NOMO-1 treated with dmso at 0.1 percent for 144 hours (cell line): ENCODE data around the gene ITGB7.
"Not testable (repeated sequence)": the region's sequence is repeated elsewhere in the genome, so short reads cannot be mapped to it uniquely, and the experiment has no call there.

Experiments
- DNase-seq: peaks from one replicate; lab custom pipeline; 2025; ENCODE audit not compliant: unreplicated experiment; lab: John Stamatoyannopoulos, UW

Gene ITGB7

GRCh38 chr12:53218551-53219291, 11.7 kb upstream of the ITGB7 start:
- no peak for DNase-seq

GRCh38 chr12:53217931-53218307, 10.9 kb upstream of the ITGB7 start:
- DNase-seq = no peak

- DNase-seq = peak; percentile 57
Measured at GRCh38 chr12:53217051-53217930, 10.2 kb upstream of the ITGB7 start.

GRCh38 chr12:53215497-53215896, 8.4 kb upstream of the ITGB7 start:
- DNase-seq = no peak

- DNase-seq = no peak
Measured at GRCh38 chr12:53214687-53215455, 7.8 kb upstream of the ITGB7 start.

- no peak for DNase-seq
Measured at GRCh38 chr12:53214221-53214620, 7.2 kb upstream of the ITGB7 start.

GRCh38 chr12:53213348-53213747, 6.3 kb upstream of the ITGB7 start:
- DNase-seq = peak; percentile 47

- DNase-seq = no peak
Measured at GRCh38 chr12:53212931-53213330, 5.9 kb upstream of the ITGB7 start.

- DNase-seq = no peak
Measured at GRCh38 chr12:53211476-53212381, 4.7 kb upstream of the ITGB7 start.

DNA sequence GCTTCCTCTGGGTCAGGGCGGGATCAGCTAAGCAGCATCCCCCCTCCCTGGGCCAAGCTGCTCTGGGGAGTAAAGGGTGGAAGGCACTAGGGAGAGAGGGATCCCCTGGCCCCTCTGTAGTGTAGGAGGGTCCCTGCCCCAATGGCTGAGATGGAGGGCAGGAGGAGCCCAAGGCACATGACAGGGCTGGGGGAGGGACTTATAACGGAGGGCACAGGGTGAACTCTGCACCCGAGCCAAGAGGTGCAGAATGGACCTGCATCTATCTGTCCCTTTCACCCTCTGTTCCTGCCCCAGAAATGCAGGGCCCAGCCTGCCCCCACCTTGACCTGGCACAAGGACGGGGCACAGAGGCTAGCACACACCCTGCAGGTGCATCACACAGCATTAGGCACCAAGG, 3.8 kb upstream of the ITGB7 start:
- DNase-seq = no peak

DNA sequence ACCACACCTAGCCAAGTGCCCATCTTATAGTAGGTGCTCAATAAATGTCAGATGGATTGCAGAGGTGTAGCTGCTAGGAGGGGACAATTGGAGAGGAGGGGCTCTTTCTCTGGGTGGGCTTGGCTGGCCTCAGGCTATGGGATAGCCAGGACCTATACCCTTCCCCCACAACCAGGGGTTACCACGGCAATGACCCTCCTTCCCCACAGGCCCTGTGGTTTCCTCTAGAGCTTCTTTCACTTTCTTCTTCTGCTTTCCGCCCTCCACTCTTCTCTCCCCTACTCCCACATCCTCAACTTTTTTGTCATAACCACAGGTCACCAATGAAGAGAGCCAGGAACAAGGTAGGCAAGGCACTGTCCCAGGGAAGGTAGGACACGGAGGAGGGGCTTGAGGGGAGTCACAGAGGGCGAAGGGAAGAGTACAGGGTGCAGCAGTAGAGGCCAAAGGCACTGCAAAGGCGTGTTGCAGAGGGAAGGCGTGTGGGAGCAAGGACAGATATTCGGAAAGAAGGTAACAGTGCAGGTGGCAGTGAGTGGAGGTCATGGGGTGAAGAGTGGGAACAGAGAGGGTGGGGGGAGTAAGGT, 1.9 kb upstream of the ITGB7 start:
- peak; percentile 84 for DNase-seq

DNA sequence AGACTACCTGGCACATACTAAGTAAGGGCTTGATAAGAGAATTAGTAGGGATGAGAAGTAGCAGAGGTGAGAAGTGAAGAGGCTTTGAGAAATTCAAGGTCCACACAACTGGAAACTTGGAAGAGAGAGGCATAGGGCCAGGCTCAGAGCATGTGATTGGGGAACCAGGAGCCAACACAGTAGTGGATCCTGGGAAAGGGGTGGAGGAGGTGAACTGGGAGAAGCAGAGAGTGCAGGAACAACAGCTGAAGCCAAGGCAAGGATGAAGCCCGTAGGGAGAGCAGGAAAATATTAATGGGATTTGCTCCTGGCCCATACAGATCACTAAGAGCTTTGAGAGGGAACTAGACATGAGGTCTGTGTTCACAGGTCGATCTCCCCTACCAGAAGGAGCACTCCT, 1.4 kb upstream of the ITGB7 start:
- no peak for DNase-seq

DNA sequence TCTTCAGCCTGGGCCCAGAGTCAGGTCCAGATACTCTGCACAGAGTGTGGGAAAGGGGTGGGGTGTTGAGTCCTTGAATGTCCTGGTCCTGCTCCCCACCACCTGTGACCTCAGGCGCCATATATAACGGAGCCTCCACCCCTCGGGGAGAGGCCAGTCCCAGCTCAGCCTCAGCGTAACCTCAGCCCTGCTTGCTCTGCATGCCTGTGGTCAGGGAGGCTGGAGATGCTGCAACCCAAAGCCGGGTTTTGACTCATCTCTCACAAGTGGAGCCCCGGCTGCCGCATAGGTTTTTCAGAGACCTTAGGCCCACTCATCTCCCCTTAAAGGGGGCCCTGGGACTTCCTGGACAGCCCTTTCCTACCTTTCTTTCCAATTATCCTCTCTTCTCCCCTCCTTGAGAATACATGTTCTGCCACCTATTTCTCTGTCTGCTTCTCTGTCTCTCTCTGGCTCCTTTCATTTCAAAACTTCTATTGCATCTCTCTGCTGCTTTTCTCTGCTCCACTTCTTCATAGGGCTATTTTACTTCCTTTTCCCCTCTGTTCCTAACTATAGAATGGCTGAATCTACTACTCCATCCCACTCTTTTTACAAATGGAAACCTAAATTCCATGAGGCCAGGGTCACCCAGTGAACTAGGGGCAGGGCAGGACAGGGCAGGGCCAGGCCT, 1.2 kb downstream of the ITGB7 start:
- peak; percentile 30 for DNase-seq

DNA sequence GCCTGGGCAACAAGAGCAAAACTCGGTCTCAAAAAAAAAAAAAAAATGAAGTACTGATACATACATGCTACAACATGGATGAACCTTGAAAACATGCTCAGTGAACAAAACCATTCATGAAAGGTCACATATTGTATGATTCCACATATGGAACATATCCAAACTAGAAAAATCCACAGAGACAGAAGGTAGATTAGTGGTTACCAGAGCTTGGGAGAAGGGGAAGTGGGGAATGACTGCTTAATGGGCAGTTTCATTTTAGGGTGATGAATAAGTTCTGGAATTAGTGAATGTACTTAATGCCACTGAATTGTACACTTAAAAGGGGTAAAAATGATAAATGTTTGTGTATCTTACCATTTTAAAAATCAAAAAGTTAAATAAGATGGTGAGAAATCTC, 2.7 kb downstream of the ITGB7 start:
- no peak for DNase-seq

DNA sequence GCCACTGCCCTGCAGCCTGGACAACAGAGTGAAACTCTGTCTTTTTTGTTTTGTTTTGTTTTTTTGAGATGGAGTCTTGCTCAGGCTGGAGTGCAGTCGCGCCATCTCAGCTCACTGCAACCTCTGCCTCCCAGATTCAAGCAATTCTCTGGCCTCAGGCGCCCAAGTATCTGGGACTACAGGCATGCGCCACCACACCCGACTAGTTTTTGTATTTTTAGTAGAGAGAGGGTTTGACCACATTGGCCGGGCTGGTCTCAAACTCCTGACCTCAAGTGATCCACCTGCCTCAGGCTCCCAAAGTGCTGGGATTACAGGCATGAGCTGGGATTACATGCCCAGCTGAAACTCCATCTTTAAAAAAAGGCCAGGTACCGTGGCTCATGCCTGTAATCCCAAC, 4.7 kb downstream of the ITGB7 start:
- not testable (repeated sequence) for DNase-seq

- no peak for DNase-seq
Measured at GRCh38 chr12:53201639-53202038, 5.4 kb downstream of the ITGB7 start.

DNA sequence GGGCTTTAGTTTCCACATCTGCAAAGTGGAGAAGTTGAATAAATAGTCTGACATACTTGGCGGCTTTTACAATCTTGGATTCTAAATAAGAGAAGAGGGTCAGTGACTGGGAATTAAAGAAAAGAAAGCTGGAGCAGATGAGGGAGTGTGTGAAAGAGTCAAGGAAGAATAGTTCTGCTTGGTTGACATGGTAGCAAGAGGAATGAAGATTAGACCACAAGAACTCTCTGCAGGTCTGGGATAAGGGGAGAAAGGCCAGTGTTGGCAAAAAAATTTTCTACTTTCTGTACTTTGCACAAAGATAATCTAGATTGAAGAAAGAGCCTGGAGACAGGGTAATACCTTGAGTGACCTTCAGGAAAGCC, 5.9 kb downstream of the ITGB7 start:
- DNase-seq = no peak

DNA sequence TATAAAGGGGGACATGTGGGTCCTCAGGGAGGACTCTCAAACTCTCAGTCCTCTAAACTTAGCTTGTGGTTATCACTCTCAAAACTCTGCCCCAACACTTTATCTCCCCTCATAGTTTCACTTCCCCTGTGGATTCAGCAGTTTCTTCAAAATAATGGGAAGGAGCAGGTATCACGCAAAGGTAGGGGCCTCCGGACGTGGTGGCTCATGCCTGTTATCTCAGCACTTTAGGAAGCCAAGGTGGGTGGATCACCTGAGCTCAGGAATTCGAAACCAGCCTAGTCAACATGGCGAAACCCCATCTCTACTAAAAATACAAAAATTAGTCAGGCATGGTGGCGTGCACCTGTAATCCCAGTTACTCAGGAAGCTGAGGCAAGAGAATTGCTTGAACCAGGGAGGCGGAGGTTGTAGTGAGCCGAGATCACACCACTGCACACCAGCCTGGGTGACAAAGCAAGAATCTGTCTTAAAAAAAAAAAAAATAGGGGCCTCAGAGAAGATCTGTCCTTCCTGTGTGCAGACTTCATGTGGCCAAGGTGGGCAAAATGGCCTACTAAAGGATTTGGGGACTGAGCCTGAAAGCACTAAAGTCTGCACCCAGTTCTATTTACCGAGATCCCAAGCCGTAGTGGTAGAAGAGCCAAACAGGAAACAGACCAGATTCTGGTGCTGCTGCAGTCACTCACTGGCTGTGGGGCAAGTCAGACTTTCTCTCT, 6.4 kb downstream of the ITGB7 start:
- DNase-seq = peak; percentile 37

DNA sequence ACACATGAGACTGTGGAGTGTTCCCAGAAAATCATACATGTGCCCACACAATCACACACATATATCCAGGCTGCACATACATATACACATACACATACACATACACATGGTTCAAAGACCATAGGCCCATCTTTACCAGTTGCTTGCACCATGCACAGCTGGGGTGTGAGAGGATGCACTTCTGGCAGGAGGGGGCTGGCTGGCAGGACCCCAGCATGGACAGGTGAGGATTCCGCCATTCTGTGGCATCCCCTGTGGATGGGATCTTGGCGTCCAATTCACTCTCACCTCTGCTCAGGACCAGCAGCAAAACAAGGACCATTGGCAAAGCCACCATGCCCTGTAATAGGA, 7.0 kb downstream of the ITGB7 start:
- DNase-seq = no peak
